CD14-positive monocyte (primary cell): ENCODE results near the gene SALL3. TPM values are rescaled to one million over a fixed set of nuclear protein-coding genes. Genes with fewer than 3 reads are reported as not detected.

ENCODE experiments used
- DNase-seq, 3 donors: peaks; one replicate each; pipeline ENCODE4 v3.0.0-alpha.2; 2011 to 2022
- H2AFZ ChIP-seq: 2 replicates; pipeline ENCODE4 v1.6.0; 2012; ENCODE audit warnings: mild to moderate bottlenecking, low read depth, low read length, inconsistent platforms; ENCODE audit not compliant: insufficient read depth, poor library complexity, severe bottlenecking
- H3K27ac ChIP-seq, 2 donors: 1 replicate in 1 of 2; 2 replicates in 1 of 2; pipeline ENCODE4 v1.5.1; 2012 to 2013; ENCODE audit warnings: low read length in 2 of 2, control low read depth in 1 of 2, inconsistent platforms in 1 of 2, low read depth in 1 of 2, mild to moderate bottlenecking in 1 of 2
- H3K27me3 ChIP-seq, 2 donors: one replicate each; pipeline versions ENCODE4 v1.6.0 to v1.6.1; 2011 to 2013; ENCODE audit warnings: low read length in 2 of 2; ENCODE audit not compliant: control insufficient read depth in 2 of 2, insufficient read depth in 2 of 2
- H3K36me3 ChIP-seq, 2 donors: replicated peaks in 1 of 2; 1 replicate in 1 of 2; 2 replicates in 1 of 2; pipeline versions ENCODE4 v1.5.1 to v1.6.1; 2012 to 2013; ENCODE audit warnings: low read length in 2 of 2, control low read depth in 1 of 2, inconsistent platforms in 1 of 2, mild to moderate bottlenecking in 1 of 2; ENCODE audit not compliant: insufficient read depth in 2 of 2, control insufficient read depth in 1 of 2
- H3K4me1 ChIP-seq, 2 donors: 1 replicate in 1 of 2; 2 replicates in 1 of 2; pipeline versions ENCODE4 v1.5.1 to v1.6.1; 2012 to 2013; ENCODE audit warnings: low read length in 2 of 2, control low read depth in 1 of 2, inconsistent platforms in 1 of 2, mild to moderate bottlenecking in 1 of 2, moderate library complexity in 1 of 2; ENCODE audit not compliant: insufficient read depth in 2 of 2, control insufficient read depth in 1 of 2
- H3K4me2 ChIP-seq: replicated peaks from 2 replicates; pipeline ENCODE3; 2012; ENCODE audit warnings: low read length, moderate library complexity, mild to moderate bottlenecking; ENCODE audit not compliant: poor library complexity, severe bottlenecking; ENCODE audit errors: extremely low read depth
- H3K4me3 ChIP-seq, 3 experiments: fragments of 200-600 bp in 1 of 3; sonication (generic) in 1 of 3; replicated peaks in 1 of 3; 1 replicate in 2 of 3; 2 replicates in 1 of 3; pipeline ENCODE4 v1.5.1; 2011 to 2013; ENCODE audit warnings: low read length in 3 of 3, mild to moderate bottlenecking in 3 of 3, control low read depth in 2 of 3, low read depth in 2 of 3, inconsistent platforms in 1 of 3, moderate library complexity in 1 of 3
- H3K79me2 ChIP-seq: 2 replicates; pipeline ENCODE4 v1.6.0; 2012; ENCODE audit warnings: mild to moderate bottlenecking, control low read depth, inconsistent platforms, low read length, moderate library complexity; ENCODE audit not compliant: insufficient read depth
- H3K9ac ChIP-seq: 2 replicates; pipeline ENCODE4 v1.6.0; 2017; ENCODE audit warnings: low read length, mild to moderate bottlenecking; ENCODE audit not compliant: insufficient read depth, poor library complexity, severe bottlenecking
- H3K9me3 ChIP-seq, 2 donors: replicated peaks in 1 of 2; 1 replicate in 1 of 2; 2 replicates in 1 of 2; pipeline versions ENCODE4 v1.5.1 to v1.6.1; 2012 to 2013; ENCODE audit warnings: low read length in 2 of 2, control low read depth in 1 of 2; ENCODE audit not compliant: control insufficient read depth in 1 of 2, insufficient read depth in 1 of 2
- H4K20me1 ChIP-seq: 2 replicates; pipeline ENCODE4 v1.6.0; 2012; ENCODE audit warnings: mild to moderate bottlenecking, low read length, control low read depth, moderate library complexity; ENCODE audit not compliant: insufficient read depth
- H3K27ac Mint-ChIP-seq, 7 donors: one replicate each; pipeline ENCODE4 v1.8.0; 2020; ENCODE audit warnings: mild to moderate bottlenecking in 7 of 7, mixed read lengths in 7 of 7, moderate library complexity in 6 of 7, inconsistent platforms in 2 of 7
- H3K27me3 Mint-ChIP-seq, 3 donors: one replicate each; pipeline ENCODE4 v1.8.0; 2021 to 2022; ENCODE audit warnings: low read depth in 3 of 3, mild to moderate bottlenecking in 3 of 3, mixed read lengths in 3 of 3, moderate library complexity in 3 of 3, inconsistent platforms in 1 of 3
- H3K36me3 Mint-ChIP-seq, 2 donors: one replicate each; pipeline ENCODE4 v1.8.0; 2020; ENCODE audit warnings: mixed read lengths in 2 of 2, inconsistent platforms in 1 of 2, mild to moderate bottlenecking in 1 of 2
- H3K4me1 Mint-ChIP-seq: one replicate; pipeline ENCODE4 v1.8.0; 2020; ENCODE audit warnings: mild to moderate bottlenecking, mixed read lengths
- H3K4me3 Mint-ChIP-seq, 2 donors: one replicate each; pipeline ENCODE4 v1.8.0; 2020; ENCODE audit warnings: mild to moderate bottlenecking in 2 of 2, mixed read lengths in 2 of 2, moderate library complexity in 1 of 2
- H3K9me3 Mint-ChIP-seq, 7 donors: one replicate each; pipeline ENCODE4 v1.8.0; 2020 to 2022; ENCODE audit warnings: mixed read lengths in 7 of 7, mild to moderate bottlenecking in 6 of 7, moderate library complexity in 6 of 7, inconsistent platforms in 2 of 7
- WGBS: methylation state at CpG from one replicate; pipeline ENCODE4 v1.1.5; 2013; ENCODE audit warnings: missing lambda C conversion rate; ENCODE audit not compliant: insufficient coverage; 5-methylcytosine and 5-hydroxymethylcytosine counted together
- intact Hi-C, 2 donors: fragments of 100-400 bp; cut with micrococcal nuclease; formaldehyde crosslinking; loops; one replicate each; pipeline versions ENCODE4 v1.15.0 to v1.15.1; 2023
- polyA plus RNA-seq, 3 donors: library from polyadenylated mRNA; depleted of rRNA in 1 of 3; unstranded in 2 of 3; stranded (reverse) in 1 of 3; fragments of 300-500 nt in 2 of 3; fragments of >200 nt in 1 of 3; fragmentation: Illumina TruSeq in 2 of 3; gene quantifications; 1 replicate in 2 of 3; 2 replicates in 1 of 3; pipeline ENCODE4 v1.2.3, GENCODE V29; 2012 to 2021
- TF ChIP-seq, protein P1 (sequence below): fragments of 200-600 bp; IDR thresholded peaks from one replicate; pipeline ENCODE4 v1.8.0; 2022; ENCODE audit warnings: antibody characterized with exemption, mild to moderate bottlenecking

SALL3 gene
- polyA plus RNA-seq, 3 donors = not detected

DNA sequence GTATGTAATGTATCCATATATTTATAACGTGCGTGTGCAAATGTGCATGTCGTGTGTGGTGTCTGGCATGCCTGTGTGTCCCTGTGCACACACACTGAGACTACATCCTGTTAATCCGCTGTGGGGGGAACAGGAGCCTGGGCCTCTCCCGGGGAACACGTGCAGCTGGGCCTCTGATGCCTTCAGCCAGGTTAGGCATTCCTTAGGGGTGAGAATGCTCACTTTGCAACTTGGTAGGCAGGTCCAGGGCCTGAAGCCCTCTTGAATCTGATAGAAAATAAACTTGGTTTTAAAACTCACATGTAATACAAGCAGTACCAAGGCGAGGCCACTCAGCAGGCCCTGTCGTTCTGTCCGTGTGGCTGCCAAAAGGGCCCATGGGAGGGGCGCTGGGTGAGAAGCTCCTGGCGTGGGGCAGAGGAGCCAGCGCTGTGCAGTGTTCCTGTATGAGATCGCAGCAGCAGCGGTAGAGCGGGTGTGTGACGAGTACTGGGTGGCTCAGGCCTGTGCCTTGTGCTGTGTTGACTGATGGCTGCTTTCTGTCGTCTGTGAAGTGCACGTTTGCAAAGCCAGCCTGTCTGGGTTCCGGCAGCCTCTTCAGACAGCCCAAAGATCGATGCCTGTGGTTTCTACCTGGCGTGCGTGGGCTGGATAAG lies 16.2 kb downstream of the SALL3 start:
- Histone ChIP-seq H2AFZ (no peak overlapping the region), H3K27me3 (peaks cover 0 to 5% of the 10 kb centered on the region in 2 donors), H3K4me3 (no peak overlapping the region), H3K4me1 (no peaks in the 10 kb centered on the region), H3K36me3 (no peaks in the 10 kb centered on the region), H3K79me2 (no peaks in the 10 kb centered on the region), H3K27ac (no peak overlapping the region), H3K9ac (no peak overlapping the region), H3K9me3 (peaks cover 17 to 29% of the 10 kb centered on the region in 2 donors), H4K20me1 (no peaks in the 10 kb centered on the region), H3K4me2 (no peak overlapping the region)
- H3K27ac Mint-ChIP-seq = no peak overlapping the region
- 92% methylated on average over 22 of the region's 22 CpGs for WGBS
- peaks cover 5 to 13% (median 7%) of the 10 kb centered on the region in 3 donors for H3K27me3 Mint-ChIP-seq
- TF ChIP-seq, protein P1, sequence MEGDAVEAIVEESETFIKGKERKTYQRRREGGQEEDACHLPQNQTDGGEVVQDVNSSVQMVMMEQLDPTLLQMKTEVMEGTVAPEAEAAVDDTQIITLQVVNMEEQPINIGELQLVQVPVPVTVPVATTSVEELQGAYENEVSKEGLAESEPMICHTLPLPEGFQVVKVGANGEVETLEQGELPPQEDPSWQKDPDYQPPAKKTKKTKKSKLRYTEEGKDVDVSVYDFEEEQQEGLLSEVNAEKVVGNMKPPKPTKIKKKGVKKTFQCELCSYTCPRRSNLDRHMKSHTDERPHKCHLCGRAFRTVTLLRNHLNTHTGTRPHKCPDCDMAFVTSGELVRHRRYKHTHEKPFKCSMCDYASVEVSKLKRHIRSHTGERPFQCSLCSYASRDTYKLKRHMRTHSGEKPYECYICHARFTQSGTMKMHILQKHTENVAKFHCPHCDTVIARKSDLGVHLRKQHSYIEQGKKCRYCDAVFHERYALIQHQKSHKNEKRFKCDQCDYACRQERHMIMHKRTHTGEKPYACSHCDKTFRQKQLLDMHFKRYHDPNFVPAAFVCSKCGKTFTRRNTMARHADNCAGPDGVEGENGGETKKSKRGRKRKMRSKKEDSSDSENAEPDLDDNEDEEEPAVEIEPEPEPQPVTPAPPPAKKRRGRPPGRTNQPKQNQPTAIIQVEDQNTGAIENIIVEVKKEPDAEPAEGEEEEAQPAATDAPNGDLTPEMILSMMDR = no peak
- H3K36me3 Mint-ChIP-seq = no peaks in the 10 kb centered on the region
- intact Hi-C loops = no loop called here
- no peak for DNase-seq
- H3K4me3 Mint-ChIP-seq = no peak overlapping the region
- H3K4me1 Mint-ChIP-seq = no peaks in the 10 kb centered on the region
- H3K9me3 Mint-ChIP-seq = peaks cover 10 to 34% (median 18%) of the 10 kb centered on the region in 7 donors

DNA sequence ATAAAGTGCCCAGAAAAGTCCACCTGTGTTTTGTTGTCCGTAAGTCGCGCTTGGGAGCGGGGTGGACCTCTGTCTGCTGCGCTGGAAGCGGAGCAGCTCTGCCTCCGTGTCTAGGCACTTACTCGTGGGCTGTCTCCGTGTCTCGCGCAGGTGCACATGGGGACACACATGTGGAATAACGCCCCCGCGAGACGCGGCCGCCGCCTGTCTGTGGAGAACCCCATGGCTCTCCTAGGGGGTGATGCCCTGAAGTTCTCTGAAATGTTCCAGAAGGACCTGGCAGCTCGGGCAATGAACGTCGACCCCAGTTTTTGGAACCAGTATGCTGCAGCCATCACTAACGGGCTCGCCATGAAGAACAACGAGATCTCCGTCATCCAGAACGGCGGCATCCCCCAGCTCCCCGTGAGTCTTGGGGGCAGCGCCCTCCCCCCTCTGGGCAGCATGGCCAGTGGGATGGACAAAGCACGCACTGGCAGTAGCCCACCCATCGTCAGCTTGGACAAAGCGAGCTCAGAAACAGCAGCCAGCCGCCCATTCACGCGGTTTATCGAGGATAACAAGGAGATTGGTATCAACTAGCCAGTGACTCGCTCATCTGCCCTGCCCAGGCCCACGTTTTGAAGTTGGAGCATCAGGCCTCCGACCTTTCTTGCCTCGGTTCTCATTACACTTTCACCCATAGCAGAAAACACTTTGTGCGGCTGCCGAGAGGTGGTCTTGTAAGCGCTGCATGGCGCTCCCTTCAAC lies 17.3 kb downstream of the SALL3 start:
- H3K27ac Mint-ChIP-seq = no peak overlapping the region

More for the DNA sequence above, 17.3 kb downstream of the SALL3 start:
- DNase-seq = no peak
- H3K4me1 Mint-ChIP-seq = no peaks in the 10 kb centered on the region
- H3K4me2 ChIP-seq = no peak overlapping the region
- H3K4me1 ChIP-seq = no peaks in the 10 kb centered on the region
- TF ChIP-seq, protein P1 = no peak
- no peak overlapping the region for H3K4me3 Mint-ChIP-seq
- no peak overlapping the region for H3K4me3 ChIP-seq
- no peaks in the 10 kb centered on the region for H3K79me2 ChIP-seq
- H3K27me3 ChIP-seq = peaks cover 0 to 2% of the 10 kb centered on the region in 2 donors
- H3K9me3 Mint-ChIP-seq = peaks cover 10 to 31% (median 16%) of the 10 kb centered on the region in 7 donors
- no peaks in the 10 kb centered on the region for H4K20me1 ChIP-seq
- peaks cover 5 to 10% (median 8%) of the 10 kb centered on the region in 3 donors for H3K27me3 Mint-ChIP-seq
- H3K9me3 ChIP-seq = peaks cover 17 to 27% of the 10 kb centered on the region in 2 donors
- intact Hi-C loops = no loop called here
- H3K36me3 Mint-ChIP-seq = no peaks in the 10 kb centered on the region
- 95% methylated on average over 39 of the region's 44 CpGs for WGBS
- no peaks in the 10 kb centered on the region for H3K36me3 ChIP-seq
- no peak overlapping the region for H3K9ac ChIP-seq
- H3K27ac ChIP-seq = no peak overlapping the region
- H2AFZ ChIP-seq = no peak overlapping the region
